HEK293T (cell line): ENCODE measurements around the gene APOL4.

Source experiments
- ARNT ChIP-seq: fragments of 450-650 bp; IDR thresholded peaks from 2 replicates; pipeline ENCODE4 v1.6.1; 2017; ENCODE audit warnings: mild to moderate bottlenecking
- BHLHE40 ChIP-seq: fragments of 450-650 bp; IDR thresholded peaks from 2 replicates; pipeline ENCODE4 v1.6.1; 2016; ENCODE audit warnings: mild to moderate bottlenecking, moderate library complexity, borderline replicate concordance
- CTBP1 ChIP-seq: fragments of 450-650 bp; IDR thresholded peaks from 2 replicates; pipeline ENCODE4 v1.6.1; 2016; ENCODE audit warnings: borderline replicate concordance
- ELF4 ChIP-seq: fragments of 450-650 bp; IDR thresholded peaks from 2 replicates; pipeline ENCODE4 v1.6.1; 2017; ENCODE audit warnings: antibody characterized with exemption
- FOXA1 ChIP-seq: fragments of 450-650 bp; IDR thresholded peaks from 2 replicates; pipeline ENCODE4 v1.6.1; 2016; ENCODE audit warnings: mild to moderate bottlenecking
- FOXM1 ChIP-seq: fragments of 450-650 bp; IDR thresholded peaks from 2 replicates; pipeline ENCODE4 v1.6.1; 2017; ENCODE audit warnings: mild to moderate bottlenecking, borderline replicate concordance
- NFRKB ChIP-seq: fragments of 450-650 bp; IDR thresholded peaks from 2 replicates; pipeline ENCODE4 v1.6.1; 2016; ENCODE audit warnings: mild to moderate bottlenecking, moderate library complexity
- SP1 ChIP-seq: fragments of 450-650 bp; IDR thresholded peaks from 2 replicates; pipeline ENCODE4 v1.6.1; 2017
- SUZ12 ChIP-seq: fragments of 450-650 bp; IDR thresholded peaks from 2 replicates; pipeline ENCODE4 v1.6.1; 2016; ENCODE audit warnings: mild to moderate bottlenecking
- TARDBP ChIP-seq: fragments of 450-650 bp; IDR thresholded peaks from 2 replicates; pipeline ENCODE4 v1.6.1; 2016
- ZNF384 ChIP-seq: fragments of 450-650 bp; IDR thresholded peaks from 2 replicates; pipeline ENCODE4 v1.6.1; 2016
- TF ChIP-seq, protein P1 (sequence below): fragments of 450-650 bp; IDR thresholded peaks from 2 replicates; pipeline ENCODE4 v1.6.1; 2016

GRCh38 chr22:36160499-36160942 is 41.1 kb downstream of the APOL4 start, which contains the start of gene APOL3:
- TF ChIP-seq FOXA1 (no peak), ARNT (no peak), ELF4 (no peak), ZNF384 (no peak), FOXM1 (no peak), TARDBP (no peak), SUZ12 (no peak), BHLHE40 (no peak), SP1 (no peak), CTBP1 (no peak), NFRKB (no peak)
- TF ChIP-seq, protein P1, sequence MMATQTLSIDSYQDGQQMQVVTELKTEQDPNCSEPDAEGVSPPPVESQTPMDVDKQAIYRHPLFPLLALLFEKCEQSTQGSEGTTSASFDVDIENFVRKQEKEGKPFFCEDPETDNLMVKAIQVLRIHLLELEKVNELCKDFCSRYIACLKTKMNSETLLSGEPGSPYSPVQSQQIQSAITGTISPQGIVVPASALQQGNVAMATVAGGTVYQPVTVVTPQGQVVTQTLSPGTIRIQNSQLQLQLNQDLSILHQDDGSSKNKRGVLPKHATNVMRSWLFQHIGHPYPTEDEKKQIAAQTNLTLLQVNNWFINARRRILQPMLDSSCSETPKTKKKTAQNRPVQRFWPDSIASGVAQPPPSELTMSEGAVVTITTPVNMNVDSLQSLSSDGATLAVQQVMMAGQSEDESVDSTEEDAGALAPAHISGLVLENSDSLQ: no peak
